K562 (cell line): ENCODE measurements around the gene AMIGO1. TPM values are rescaled to one million over a fixed set of nuclear protein-coding genes. Genes with fewer than 3 reads are reported as not detected.

Experiments
- CBFB ChIP-seq: sonication (generic); formaldehyde crosslinking; IDR thresholded peaks from 2 replicates; pipeline ENCODE4 v1.4.0; 2020; ENCODE audit warnings: mild to moderate bottlenecking, missing genetic modification reagents
- EGR1 ChIP-seq: fragments of 450-650 bp; conservative IDR thresholded peaks from 2 replicates; pipeline ENCODE4 v1.6.1; 2017; ENCODE audit warnings: mild to moderate bottlenecking
- GTF2A2 ChIP-seq: IDR thresholded peaks from 2 replicates; pipeline ENCODE4 v1.6.1; 2016; ENCODE audit warnings: mild to moderate bottlenecking, missing genetic modification characterization, missing compliant biosample characterization
- GTF2E2 ChIP-seq: fragments of 200-800 bp; sonication (Bioruptor generic); IDR thresholded peaks from 2 replicates; pipeline ENCODE4 v1.6.1; 2016; ENCODE audit warnings: missing genetic modification characterization, missing compliant biosample characterization
- KDM4B ChIP-seq, 2 experiments: fragments of 450-650 bp in 1 of 2; sonication (generic) in 1 of 2; IDR thresholded peaks; 2 replicates each; pipeline ENCODE4 v1.6.1; 2016 to 2017; ENCODE audit warnings: borderline replicate concordance in 2 of 2, antibody characterized with exemption in 1 of 2, low read depth in 1 of 2, mild to moderate bottlenecking in 1 of 2
- PML ChIP-seq: IDR thresholded peaks from 2 replicates; pipeline ENCODE4 v1.6.1; 2012; ENCODE audit warnings: low read length, inconsistent platforms
- POLR2A ChIP-seq: fragments of 450-650 bp; conservative IDR thresholded peaks from 2 replicates; pipeline ENCODE4 v1.6.1; 2016
- RBM39 ChIP-seq: fragments of 200-400 bp; formaldehyde crosslinking; optimal IDR thresholded peaks from 2 replicates; pipeline ENCODE3; 2018; ENCODE audit warnings: low read depth, low read length
- SAFB ChIP-seq: fragments of 200-400 bp; formaldehyde crosslinking; IDR thresholded peaks from 2 replicates; pipeline ENCODE4 v1.6.1; 2017; ENCODE audit warnings: low read depth, low read length, borderline replicate concordance
- STAG1 ChIP-seq: sonication (generic); formaldehyde crosslinking; IDR thresholded peaks from 2 replicates; pipeline ENCODE4 v1.5.0; 2020; ENCODE audit warnings: missing genetic modification reagents, borderline replicate concordance
- ZBTB7A ChIP-seq: IDR thresholded peaks from 2 replicates; pipeline ENCODE4 v1.6.1; 2011; ENCODE audit warnings: low read depth, mild to moderate bottlenecking, low read length, moderate library complexity, borderline replicate concordance; ENCODE audit not compliant: control insufficient read depth
- ZBTB8A ChIP-seq: fragments of 450-650 bp; IDR thresholded peaks from 2 replicates; pipeline ENCODE4 v1.6.1; 2018; ENCODE audit warnings: mild to moderate bottlenecking, moderate library complexity; ENCODE audit not compliant: partially characterized antibody
- ZNF57 ChIP-seq: fragments of 450-650 bp; formaldehyde crosslinking; IDR thresholded peaks from 2 replicates; pipeline ENCODE4 v1.4.0; 2020; ENCODE audit warnings: mild to moderate bottlenecking, moderate library complexity
- ZZZ3 ChIP-seq: fragments of 450-650 bp; IDR thresholded peaks from 2 replicates; pipeline ENCODE4 v1.6.1; 2016; ENCODE audit warnings: antibody characterized with exemption, mild to moderate bottlenecking, moderate library complexity
- polyA plus RNA-seq, 8 experiments: library from polyadenylated mRNA; depleted of rRNA in 4 of 8; stranded (reverse) in 5 of 8; unstranded in 3 of 8; fragments of >200 nt; fragmentation: Nextera tagmentation in 2 of 8; fragmentation: Illumina TruSeq in 1 of 8; extraction: Ambion mirVana in 2 of 8; extraction: Trizol in 1 of 8; gene quantifications; 2 replicates each; pipeline versions ENCODE4 v1.2.1 to v1.2.3, GENCODE V29; 2011 to 2014; ENCODE audit warnings: inconsistent platforms in 1 of 8, missing spikeins in 1 of 8
- total RNA-seq, 7 experiments: library from RNA; depleted of rRNA in 6 of 7; stranded (reverse); fragments of >200 nt in 6 of 7; fragmentation: Illumina TruSeq in 2 of 7; extraction: Trizol in 2 of 7; gene quantifications; 2 replicates each; pipeline versions ENCODE4 v1.2.1 to v1.2.3, GENCODE V29; 2011 to 2021; ENCODE audit warnings: low replicate concordance in 1 of 7
- TF ChIP-seq, protein P1 (sequence below): sonication (generic); formaldehyde crosslinking; IDR thresholded peaks from 2 replicates; pipeline ENCODE4 v1.8.0; 2023; ENCODE audit warnings: missing genetic modification reagents, mild to moderate bottlenecking, borderline replicate concordance
- TF ChIP-seq, protein P2 (sequence below): fragments of 450-650 bp; IDR thresholded peaks from 2 replicates; pipeline ENCODE4 v1.6.1; 2014; ENCODE audit warnings: low read depth, mild to moderate bottlenecking, moderate library complexity, borderline replicate concordance
- TF ChIP-seq, protein P3 (sequence below): fragments of 250-450 bp; sonication (Bioruptor Pico); IDR thresholded peaks from 2 replicates; pipeline ENCODE4 v1.9.0; 2021; ENCODE audit warnings: mild to moderate bottlenecking, inconsistent platforms
- TF ChIP-seq, protein P4 (sequence below): fragments of 450-650 bp; IDR thresholded peaks from 2 replicates; pipeline ENCODE4 v1.6.1; 2017; ENCODE audit warnings: mild to moderate bottlenecking, moderate library complexity

AMIGO1 gene
- total and polyA plus RNA-seq, 9 of the 15 experiments (the other 6 are each of a cell fraction or from before 2014, with no cell fraction given), result 0.24 to 1.0 (median 0.54) TPM

- TF ChIP-seq, protein P1, sequence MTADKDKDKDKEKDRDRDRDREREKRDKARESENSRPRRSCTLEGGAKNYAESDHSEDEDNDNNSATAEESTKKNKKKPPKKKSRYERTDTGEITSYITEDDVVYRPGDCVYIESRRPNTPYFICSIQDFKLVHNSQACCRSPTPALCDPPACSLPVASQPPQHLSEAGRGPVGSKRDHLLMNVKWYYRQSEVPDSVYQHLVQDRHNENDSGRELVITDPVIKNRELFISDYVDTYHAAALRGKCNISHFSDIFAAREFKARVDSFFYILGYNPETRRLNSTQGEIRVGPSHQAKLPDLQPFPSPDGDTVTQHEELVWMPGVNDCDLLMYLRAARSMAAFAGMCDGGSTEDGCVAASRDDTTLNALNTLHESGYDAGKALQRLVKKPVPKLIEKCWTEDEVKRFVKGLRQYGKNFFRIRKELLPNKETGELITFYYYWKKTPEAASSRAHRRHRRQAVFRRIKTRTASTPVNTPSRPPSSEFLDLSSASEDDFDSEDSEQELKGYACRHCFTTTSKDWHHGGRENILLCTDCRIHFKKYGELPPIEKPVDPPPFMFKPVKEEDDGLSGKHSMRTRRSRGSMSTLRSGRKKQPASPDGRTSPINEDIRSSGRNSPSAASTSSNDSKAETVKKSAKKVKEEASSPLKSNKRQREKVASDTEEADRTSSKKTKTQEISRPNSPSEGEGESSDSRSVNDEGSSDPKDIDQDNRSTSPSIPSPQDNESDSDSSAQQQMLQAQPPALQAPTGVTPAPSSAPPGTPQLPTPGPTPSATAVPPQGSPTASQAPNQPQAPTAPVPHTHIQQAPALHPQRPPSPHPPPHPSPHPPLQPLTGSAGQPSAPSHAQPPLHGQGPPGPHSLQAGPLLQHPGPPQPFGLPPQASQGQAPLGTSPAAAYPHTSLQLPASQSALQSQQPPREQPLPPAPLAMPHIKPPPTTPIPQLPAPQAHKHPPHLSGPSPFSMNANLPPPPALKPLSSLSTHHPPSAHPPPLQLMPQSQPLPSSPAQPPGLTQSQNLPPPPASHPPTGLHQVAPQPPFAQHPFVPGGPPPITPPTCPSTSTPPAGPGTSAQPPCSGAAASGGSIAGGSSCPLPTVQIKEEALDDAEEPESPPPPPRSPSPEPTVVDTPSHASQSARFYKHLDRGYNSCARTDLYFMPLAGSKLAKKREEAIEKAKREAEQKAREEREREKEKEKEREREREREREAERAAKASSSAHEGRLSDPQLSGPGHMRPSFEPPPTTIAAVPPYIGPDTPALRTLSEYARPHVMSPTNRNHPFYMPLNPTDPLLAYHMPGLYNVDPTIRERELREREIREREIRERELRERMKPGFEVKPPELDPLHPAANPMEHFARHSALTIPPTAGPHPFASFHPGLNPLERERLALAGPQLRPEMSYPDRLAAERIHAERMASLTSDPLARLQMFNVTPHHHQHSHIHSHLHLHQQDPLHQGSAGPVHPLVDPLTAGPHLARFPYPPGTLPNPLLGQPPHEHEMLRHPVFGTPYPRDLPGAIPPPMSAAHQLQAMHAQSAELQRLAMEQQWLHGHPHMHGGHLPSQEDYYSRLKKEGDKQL (CRISPR knock-in tag), result no peak
- TF ChIP-seq RBM39, result no peak
- no peak for TF ChIP-seq CBFB (CRISPR knock-in tag)
- TF ChIP-seq ZBTB7A, result peak; percentile 49; the same call in 1 of the 2 replicates
- TF ChIP-seq ZNF57, result no peak
- no peak for TF ChIP-seq GTF2E2 (tag)
- no peak for TF ChIP-seq ZZZ3
- TF ChIP-seq SAFB, result no peak
- TF ChIP-seq GTF2A2, result no peak
- TF ChIP-seq EGR1, result peak; percentile 98
- TF ChIP-seq KDM4B (IDR thresholded peaks at IDR 0.05; ENCODE audit: borderline replicate concordance in 2 of 2, low read depth in 1 of 2), result no peak; a peak in 1 of 4 replicates
- no peak for TF ChIP-seq ZBTB8A
- TF ChIP-seq, protein P2, sequence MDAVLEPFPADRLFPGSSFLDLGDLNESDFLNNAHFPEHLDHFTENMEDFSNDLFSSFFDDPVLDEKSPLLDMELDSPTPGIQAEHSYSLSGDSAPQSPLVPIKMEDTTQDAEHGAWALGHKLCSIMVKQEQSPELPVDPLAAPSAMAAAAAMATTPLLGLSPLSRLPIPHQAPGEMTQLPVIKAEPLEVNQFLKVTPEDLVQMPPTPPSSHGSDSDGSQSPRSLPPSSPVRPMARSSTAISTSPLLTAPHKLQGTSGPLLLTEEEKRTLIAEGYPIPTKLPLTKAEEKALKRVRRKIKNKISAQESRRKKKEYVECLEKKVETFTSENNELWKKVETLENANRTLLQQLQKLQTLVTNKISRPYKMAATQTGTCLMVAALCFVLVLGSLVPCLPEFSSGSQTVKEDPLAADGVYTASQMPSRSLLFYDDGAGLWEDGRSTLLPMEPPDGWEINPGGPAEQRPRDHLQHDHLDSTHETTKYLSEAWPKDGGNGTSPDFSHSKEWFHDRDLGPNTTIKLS, result peak; percentile 89
- peak; percentile 49; the same call in 1 of the 2 replicates for TF ChIP-seq PML
- no peak for TF ChIP-seq STAG1 (CRISPR knock-in tag)
- TF ChIP-seq, protein P3, sequence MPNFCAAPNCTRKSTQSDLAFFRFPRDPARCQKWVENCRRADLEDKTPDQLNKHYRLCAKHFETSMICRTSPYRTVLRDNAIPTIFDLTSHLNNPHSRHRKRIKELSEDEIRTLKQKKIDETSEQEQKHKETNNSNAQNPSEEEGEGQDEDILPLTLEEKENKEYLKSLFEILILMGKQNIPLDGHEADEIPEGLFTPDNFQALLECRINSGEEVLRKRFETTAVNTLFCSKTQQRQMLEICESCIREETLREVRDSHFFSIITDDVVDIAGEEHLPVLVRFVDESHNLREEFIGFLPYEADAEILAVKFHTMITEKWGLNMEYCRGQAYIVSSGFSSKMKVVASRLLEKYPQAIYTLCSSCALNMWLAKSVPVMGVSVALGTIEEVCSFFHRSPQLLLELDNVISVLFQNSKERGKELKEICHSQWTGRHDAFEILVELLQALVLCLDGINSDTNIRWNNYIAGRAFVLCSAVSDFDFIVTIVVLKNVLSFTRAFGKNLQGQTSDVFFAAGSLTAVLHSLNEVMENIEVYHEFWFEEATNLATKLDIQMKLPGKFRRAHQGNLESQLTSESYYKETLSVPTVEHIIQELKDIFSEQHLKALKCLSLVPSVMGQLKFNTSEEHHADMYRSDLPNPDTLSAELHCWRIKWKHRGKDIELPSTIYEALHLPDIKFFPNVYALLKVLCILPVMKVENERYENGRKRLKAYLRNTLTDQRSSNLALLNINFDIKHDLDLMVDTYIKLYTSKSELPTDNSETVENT (CRISPR knock-in tag), result peak; percentile 69
- peak; percentile 88 for TF ChIP-seq POLR2A
- TF ChIP-seq, protein P4, sequence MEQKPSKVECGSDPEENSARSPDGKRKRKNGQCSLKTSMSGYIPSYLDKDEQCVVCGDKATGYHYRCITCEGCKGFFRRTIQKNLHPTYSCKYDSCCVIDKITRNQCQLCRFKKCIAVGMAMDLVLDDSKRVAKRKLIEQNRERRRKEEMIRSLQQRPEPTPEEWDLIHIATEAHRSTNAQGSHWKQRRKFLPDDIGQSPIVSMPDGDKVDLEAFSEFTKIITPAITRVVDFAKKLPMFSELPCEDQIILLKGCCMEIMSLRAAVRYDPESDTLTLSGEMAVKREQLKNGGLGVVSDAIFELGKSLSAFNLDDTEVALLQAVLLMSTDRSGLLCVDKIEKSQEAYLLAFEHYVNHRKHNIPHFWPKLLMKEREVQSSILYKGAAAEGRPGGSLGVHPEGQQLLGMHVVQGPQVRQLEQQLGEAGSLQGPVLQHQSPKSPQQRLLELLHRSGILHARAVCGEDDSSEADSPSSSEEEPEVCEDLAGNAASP, result no peak
Measured at GRCh38 chr1:109493805-109494539, 15.6 kb downstream of the AMIGO1 start, which contains the start of gene CYB561D1 (continued).
